NCI-H446 treated with DMSO at 0.1 percent for 48 hours (cell line): ENCODE measurements around the gene CLOCK.

Experiments
- DNase-seq: peaks from one replicate; lab custom pipeline; 2025; lab: John Stamatoyannopoulos, UW

CLOCK gene

DNA sequence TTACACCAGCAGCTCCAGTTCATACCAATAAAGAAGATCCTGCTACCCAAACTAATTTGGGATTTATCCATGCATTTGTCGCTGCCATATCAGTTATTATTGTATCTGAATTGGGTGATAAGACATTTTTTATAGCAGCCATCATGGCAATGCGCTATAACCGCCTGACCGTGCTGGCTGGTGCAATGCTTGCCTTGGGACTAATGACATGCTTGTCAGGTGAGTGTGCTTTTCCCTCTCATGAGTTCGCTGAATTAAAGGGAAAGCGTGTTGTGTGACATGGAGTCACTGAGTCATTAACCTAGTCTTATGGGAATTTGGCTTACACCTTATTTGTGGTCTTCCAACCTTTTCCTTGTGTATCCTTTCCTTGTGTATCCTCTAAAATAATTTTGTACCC is 135.1 kb downstream of the CLOCK start:
- DNase-seq, result no peak

DNA sequence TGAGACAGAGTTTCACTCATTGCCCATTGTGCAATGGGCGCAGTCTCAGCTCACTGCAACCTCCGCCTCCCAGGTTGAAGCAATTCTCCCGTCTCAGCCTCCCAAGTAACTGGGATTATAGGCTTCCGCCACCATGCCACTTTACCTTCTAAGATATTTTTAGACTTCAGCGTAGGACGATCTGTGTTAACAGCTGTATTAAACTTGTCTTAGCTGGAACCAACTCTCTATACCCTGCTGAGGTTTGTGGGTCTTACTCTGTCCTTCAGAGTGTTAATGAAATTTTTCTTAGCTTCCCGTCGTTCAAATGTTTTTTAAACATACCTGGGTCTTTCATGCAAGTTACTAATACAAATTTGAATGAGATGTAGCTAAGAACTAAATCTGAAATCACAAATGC is 136.3 kb downstream of the CLOCK start:
- DNase-seq, result no peak

GRCh38 chr4:55409468-55410171 is 137.1 kb downstream of the CLOCK start:
- no peak for DNase-seq

- no peak for DNase-seq
Observed at GRCh38 chr4:55407764-55408163, 138.9 kb downstream of the CLOCK start.

DNA sequence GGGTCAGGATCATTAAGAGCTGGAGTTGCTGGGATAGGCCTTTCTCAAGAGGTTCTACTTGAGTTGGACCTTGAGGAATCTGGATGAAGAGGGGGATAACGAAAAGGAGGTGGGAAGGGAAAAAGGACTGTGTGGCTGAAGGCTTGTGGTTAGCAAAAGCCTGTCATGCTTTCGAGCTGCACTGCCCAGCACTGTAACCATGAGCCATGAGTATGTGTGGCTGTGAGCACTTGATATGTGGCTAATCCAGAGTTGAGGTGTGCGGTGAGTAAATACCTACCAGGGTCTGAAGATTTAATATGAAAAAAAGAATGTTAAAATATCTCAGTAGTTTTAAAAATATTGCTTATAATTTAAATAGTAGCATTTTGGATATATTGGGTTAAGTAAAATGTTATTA is 139.6 kb downstream of the CLOCK start:
- DNase-seq, result no peak

GRCh38 chr4:55406545-55406944 is 140.2 kb downstream of the CLOCK start:
- DNase-seq, result no peak

DNA sequence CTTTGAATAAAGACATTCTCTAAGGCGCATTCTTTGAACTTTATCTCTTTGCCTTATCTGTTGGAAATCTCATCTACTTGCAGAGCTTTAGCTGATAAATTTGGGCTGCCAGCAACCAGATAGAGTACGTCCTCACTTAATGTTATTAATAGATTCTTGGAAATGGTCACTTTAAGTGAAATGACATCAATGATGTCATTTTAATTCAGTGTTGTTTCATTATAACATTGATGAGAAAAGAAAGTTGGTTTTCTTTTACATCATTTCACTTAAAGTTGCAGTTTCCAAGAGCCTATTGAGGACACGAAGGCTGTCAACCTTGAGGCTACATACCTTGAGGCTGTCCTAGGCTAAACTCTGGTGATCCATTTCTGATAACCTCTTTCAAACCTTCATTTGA is 141.6 kb downstream of the CLOCK start:
- DNase-seq, result no peak

DNA sequence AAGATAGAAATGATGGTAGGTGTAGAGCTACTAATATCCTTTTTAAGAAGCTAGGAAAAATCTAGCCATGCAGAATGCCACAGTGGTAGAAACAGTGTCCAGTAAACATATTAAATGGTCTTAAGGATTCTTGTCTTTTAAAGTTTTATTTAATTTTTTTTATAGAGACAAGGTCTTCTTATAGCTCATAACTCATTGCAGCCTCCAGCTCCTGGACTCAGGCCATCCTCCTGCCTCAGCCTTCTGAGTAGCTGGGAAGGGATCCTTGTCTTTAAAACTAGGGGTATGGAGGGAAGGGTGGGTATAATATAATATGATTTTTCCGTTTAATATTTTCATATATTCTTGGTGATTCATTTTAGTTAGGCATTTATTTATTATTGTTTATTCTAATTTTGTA is 147.1 kb downstream of the CLOCK start:
- DNase-seq, result no peak

- no peak for DNase-seq
Observed at GRCh38 chr4:55398966-55399365, 147.7 kb downstream of the CLOCK start.

GRCh38 chr4:55398461-55398860 is 148.2 kb downstream of the CLOCK start:
- no peak for DNase-seq

DNA sequence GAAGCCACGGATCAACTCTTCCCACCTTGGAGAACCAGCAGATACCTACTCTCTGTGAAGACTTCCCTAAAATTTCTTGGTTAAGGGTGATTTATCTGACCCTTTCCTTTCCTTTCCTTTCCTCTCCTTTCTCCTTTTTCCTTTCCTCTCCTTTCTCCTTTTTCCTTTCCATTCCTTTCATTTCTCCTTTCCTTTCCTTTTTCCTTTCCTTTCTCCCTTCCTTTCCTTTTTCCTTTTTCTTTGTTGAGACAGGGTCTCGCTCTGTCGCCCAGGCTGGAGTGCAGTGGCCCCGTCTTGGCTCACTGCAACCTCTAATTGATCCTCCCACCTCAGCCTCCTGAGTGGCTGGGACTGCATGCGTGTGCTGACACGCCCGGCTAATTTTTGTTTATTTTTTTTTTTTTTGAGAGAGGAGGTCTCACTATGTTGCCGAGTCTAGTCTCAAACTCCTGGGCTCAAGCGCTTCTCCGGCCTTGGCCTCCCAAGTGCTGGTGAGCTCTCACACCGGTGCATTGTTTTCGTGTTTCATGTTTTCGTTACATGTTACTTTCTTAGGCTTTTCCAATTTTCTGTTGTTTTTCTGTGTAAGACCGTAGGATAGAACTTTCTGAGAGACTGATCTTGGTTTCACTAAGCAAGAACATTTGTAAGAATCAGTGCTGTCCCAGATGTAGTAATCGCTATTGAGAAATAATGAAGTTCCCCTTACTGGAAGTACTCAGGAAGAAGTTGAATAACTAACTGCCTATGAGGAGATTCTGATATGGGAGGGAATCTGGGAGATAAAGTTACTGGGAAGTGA is 149.0 kb downstream of the CLOCK start:
- DNase-seq, result no peak

- no peak for DNase-seq
Observed at GRCh38 chr4:55397126-55397436, 149.6 kb downstream of the CLOCK start.

DNA sequence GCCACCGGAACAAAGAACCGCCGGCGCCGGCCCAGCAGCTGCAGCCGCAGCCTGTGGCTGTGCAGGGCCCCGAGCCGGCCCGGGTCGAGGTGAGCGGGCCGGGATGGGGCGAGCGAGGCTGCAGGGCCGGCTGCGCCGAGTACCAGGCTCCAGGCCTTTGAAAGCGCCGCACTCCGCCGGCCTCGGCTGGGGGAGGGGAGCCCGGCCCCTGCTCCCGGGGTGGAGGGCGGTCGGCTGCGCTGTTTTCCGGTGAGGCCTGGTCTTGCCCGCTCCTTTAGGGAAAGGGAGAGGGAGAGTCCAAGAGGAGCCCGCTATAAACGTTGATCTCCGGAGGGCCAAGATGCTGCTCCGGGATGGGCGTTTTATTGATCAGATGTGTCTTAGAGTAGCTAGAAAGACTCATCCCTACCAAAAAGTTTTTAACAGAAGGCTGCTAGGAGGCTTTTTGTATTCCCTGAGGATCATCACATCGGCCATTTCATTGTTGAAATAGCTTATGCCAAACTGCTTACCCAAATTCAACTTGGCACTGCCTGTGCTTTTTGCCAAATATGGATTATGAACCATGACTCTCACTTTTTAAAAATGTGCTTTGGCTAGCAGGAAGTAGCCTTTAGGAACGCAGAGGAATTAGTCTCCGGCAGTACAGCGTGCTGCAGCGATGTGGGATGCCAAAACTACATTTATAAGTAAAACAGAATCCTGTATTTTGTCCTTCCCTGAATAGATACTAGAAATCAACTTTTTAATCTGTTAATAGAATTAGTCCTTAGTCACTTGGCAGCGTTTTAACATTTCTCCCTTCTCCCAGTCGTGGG is 150.2 kb downstream of the CLOCK start:
- DNase-seq, result peak; percentile 7

- peak; percentile 77 for DNase-seq
Observed at GRCh38 chr4:55395529-55396307, 151.0 kb downstream of the CLOCK start, which contains the start of gene TMEM165. TMEM165 (plus strand) TSS chr4:55395957; CDS start chr4:55396190, 233 bp downstream.

DNA sequence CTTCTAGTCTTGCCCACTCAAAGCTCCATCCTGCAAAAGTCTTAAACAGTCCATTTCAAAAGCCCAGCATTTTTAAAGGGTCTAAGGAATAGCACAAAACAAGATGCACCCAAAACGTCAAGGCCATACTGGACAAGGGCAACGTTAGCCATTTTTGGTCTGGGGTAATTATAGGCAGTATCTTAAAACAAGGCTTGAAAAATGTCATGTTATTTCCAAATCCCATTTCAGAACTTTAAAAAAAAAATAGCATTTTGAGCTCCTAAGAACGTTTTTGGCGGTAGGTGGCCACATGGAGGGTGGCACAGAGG is 151.5 kb downstream of the CLOCK start:
- DNase-seq, result no peak

DNA sequence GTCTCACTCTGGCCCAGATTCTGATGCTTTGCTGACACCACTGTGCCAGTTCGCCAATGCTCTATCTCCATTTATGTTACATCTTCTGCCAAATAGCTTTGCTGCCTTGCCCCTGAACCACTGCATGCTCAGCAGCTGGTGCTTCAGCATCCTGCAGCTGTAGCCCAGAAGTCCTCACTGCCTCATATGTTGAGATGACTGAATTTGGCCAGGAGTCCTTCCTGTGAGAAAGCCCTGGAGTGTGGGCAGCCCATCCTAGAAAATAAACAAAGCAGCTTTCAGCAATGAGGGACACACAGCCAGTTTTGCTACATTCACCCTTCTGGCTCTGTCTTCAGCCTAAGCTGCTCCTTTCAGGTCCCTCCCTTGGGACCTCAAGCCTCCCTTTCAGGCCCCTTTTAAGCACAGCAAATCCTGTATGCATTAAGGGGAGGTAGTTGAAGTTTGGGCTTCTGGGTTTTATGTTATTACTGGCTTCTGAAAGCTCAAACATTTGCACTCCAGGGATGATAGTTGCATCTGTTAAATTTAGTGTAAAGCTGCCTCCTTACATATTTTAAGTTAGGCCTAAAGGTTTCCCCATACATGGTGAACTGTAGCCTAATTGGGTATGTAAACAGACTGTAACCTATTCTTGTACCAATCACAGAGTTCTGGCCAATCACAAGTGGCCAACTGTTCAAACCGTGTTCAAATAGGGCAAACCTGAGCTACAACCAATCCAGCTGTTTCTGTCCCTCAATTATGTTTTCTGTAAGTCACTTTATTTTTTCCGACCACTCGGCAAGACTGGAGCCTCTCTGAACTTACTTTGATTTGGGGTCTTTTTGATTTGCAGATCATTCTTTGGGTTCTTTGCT is 153.0 kb downstream of the CLOCK start:
- no peak for DNase-seq

DNA sequence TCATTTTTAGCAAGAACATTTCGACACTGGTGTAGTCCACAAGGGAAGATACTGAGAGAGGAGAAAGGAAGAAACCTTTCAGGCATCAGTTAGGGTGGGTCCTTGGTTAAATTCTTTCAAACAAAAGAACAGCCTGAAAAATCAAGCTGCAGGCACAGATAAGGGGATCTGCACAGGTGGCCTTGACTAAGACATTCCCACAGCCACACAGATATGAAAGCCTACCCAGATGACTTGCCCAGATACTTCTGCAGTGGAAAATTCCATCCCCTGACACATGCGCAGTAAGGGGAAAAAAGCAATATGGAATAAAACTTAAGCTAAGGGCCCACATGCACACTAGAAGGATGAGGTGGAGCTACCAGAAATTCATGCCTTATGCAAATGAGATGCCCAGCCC is 159.9 kb downstream of the CLOCK start:
- DNase-seq, result no peak

DNA sequence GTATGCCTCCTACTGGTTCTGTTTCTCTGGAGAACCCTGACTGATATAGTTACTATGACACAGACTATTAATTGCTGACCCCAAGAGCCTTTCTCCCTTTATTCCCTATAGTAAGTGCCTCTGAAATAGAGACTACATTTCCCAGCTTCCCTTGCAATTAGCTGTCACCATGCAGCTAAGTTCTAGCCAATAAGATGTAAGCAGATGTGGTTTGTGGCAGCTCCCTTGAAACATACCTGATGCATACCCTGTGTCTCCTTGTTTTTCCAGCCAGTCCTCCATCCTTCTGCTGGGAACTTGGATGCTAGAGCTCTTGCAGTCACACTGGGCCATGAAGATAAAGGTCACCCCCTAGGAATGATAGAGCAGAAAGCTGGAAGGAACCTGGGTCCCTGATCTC is 160.6 kb downstream of the CLOCK start:
- DNase-seq, result no peak

DNA sequence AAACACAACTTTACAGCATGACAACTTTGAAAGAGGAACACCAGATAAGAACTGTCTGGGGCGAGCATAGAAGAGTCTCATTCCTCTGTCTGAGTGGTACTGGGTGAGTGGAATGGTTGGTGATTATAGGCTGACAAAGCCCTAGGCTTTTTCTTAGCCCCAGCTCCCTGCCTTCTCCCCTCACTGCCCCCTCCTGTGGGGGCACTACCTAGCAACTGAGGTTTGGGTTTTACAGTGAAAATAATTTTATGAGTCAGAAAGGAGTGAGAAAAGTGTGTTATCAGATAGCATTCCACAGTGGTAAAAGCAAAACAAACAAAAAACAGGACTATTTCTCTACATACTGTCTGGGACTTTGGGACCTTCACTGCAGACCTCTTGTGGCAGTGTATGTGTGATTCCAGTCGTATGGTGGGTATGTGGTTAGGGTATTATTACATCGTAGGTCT is 161.5 kb downstream of the CLOCK start:
- DNase-seq, result no peak

DNA sequence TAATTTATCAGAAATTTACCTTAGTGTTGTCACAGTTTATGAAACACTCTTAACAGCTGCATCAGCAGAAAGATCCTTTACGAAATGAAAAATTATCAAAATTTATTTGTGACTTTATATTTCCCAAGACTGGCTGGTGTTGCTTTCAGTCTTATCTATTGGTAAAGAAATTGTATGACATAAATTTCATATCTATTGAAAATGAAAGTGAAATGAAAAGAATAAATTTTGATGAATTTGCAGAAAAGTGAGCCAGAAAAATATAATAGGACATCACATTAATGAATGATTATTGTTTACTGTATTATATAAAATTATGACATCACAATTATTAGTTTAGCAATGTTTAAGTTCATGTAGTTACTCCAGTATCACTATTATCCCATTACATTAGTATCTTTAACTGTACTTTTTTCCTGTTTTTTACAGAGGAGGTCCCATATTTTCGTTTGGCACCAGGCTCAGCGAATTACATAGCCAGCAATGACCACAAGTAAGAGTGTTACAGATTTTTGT is 164.2 kb downstream of the CLOCK start:
- DNase-seq, result no peak

GRCh38 chr4:55381502-55381901 is 165.2 kb downstream of the CLOCK start:
- no peak for DNase-seq
